Measurements from ENCODE around the gene NOL7. TPM values are rescaled to one million over a fixed set of nuclear protein-coding genes. Genes with fewer than 3 reads are reported as not detected.

The NOL7 gene
- total and polyA plus RNA-seq, 2 of the 4 experiments (the other 2 are of a cell fraction), result 21.3 to 34.5 TPM

- H2AK9ac ChIP-seq (replicated peaks; ENCODE audit: low read depth, low read length, poor library complexity), result peak within 1 kb of the TSS; percentile 92
- intact Hi-C loops (cut with micrococcal nuclease), result loop anchor here (1.0 to 2.0 kb wide), 3 partner anchors 40 to 238 kb away; partner anchors contain the start of genes GFOD1 and NOL7
- no peaks in the 10 kb centered on the region for H4K20me1 ChIP-seq (ENCODE audit: insufficient read depth, low read length)
- H3K4ac ChIP-seq (ENCODE audit: low read depth, low read length), result peak within 1 kb of the TSS; percentile 71
- peak within 1 kb of the TSS; percentile 58; the same call in 1 of the 2 replicates for H3K56ac ChIP-seq (ENCODE audit: extremely low read depth, insufficient read depth, low read length)
- H2BK15ac ChIP-seq (ENCODE audit: low read depth, low read length), result no peak within 1 kb of the TSS; the same call in 2 of the 3 replicates
- peak within 1 kb of the TSS; percentile 92 for H3K9ac ChIP-seq (ENCODE audit: low read depth, low read length)
- peak within 1 kb of the TSS; percentile 42 for H2AK5ac ChIP-seq (ENCODE audit: low read depth, low read length)
- ChIA-PET POLR2A (ENCODE audit: unreplicated experiment) (interaction anchor here (0.6 to 1.5 kb wide), 2 partner anchors 11 to 246 kb away, joined by 3 to 5 read pairs; partner anchors contain the start of gene TBC1D7), CTCF (interaction anchor here (0.6 to 1.5 kb wide), 18 partner anchors 9 to 1285 kb away, joined by 3 to 6 read pairs (median 4); partner anchors contain the start of gene NOL7)
- peak within 1 kb of the TSS; percentile 68 for H3K23ac ChIP-seq (ENCODE audit: low read depth, low read length)
- H3K36me3 ChIP-seq (ENCODE audit: control insufficient read depth, insufficient read depth, low read length), result no peaks in the 10 kb centered on the region
- TF ChIP-seq FOS (IDR thresholded peaks at IDR 0.05; ENCODE audit: low read depth, low read length), result no peak
- TF ChIP-seq POLR2A (IDR thresholded peaks at IDR 0.05; ENCODE audit: low read depth, low read length), result peak; percentile 46; the same call in 1 of the 2 replicates
- TF ChIP-seq MAFK (IDR thresholded peaks at IDR 0.05; ENCODE audit: low read depth, low read length), result no peak
- TF ChIP-seq ELK1 (IDR thresholded peaks at IDR 0.05; ENCODE audit: borderline replicate concordance, low read depth, low read length), result no peak
- 0 out of 2 replicates have a peak, but pooled peaks have one; percentile 37 for TF ChIP-seq RAD21 (IDR thresholded peaks at IDR 0.05; ENCODE audit: low read length)
- TF ChIP-seq MXI1 (IDR thresholded peaks at IDR 0.05; ENCODE audit: borderline replicate concordance, low read depth, low read length), result peak; percentile 81; the same call in 1 of the 2 replicates
- no peak for TF ChIP-seq SMC3 (IDR thresholded peaks at IDR 0.05; ENCODE audit: low read depth, low read length)
- no peak for TF ChIP-seq RFX5 (IDR thresholded peaks at IDR 0.05; ENCODE audit: low read depth, low read length)
- peak within 1 kb of the TSS; percentile 57 for H4K91ac ChIP-seq (ENCODE audit: insufficient read depth, low read depth, low read length)
- H3K27me3 ChIP-seq (ENCODE audit: control insufficient read depth, insufficient read depth, low read length), result 0 out of 2 replicates have a peak, but pooled peaks cover 1% of the 10 kb centered on the region
- H3K79me1 ChIP-seq (ENCODE audit: low read depth in 1 of 2, low read length in 2 of 2), result peaks cover 7 to 13% of the 10 kb centered on the region in 2 experiments
- in situ Hi-C loops (cut with MboI; ENCODE audit: low sequenced_read_pairs), result no loop called here
- peak within 1 kb of the TSS; percentile 69 for H3K27ac ChIP-seq (ENCODE audit: insufficient read depth, low read length)
- dilution Hi-C loops (cut with HindIII; ENCODE audit: low sequenced_read_pairs, unreplicated experiment), result no loop called here
- peak within 1 kb of the TSS; percentile 95 for H2AFZ ChIP-seq (replicated peaks; ENCODE audit: low read length, poor library complexity)
- peak within 1 kb of the TSS; percentile 64 for H2BK5ac ChIP-seq (ENCODE audit: low read depth, low read length, poor library complexity, severe bottlenecking)
- no peak within 1 kb of the TSS for H2BK20ac ChIP-seq (ENCODE audit: low read depth, low read length)
- no peaks in the 10 kb centered on the region; the same call in 1 of the 2 replicates for H3K4me1 ChIP-seq (ENCODE audit: control insufficient read depth, insufficient read depth, low read length)
- no peaks in the 10 kb centered on the region; the same call in 1 of the 2 replicates for H3K9me1 ChIP-seq (ENCODE audit: insufficient read depth, low read length)
- peak within 1 kb of the TSS; percentile 89 for H4K5ac ChIP-seq (ENCODE audit: low read depth, low read length)
- ATAC-seq (ENCODE audit: low read depth) (peak; percentile 69), DNase-seq (peak; percentile 77)
- H2BK120ac ChIP-seq (ENCODE audit: low read depth, low read length), result peak within 1 kb of the TSS; percentile 45
- BruUV-seq (replicated peaks), result no TSS peak
- WGBS, 2 experiments (ENCODE audit: extremely low coverage in 2 of 2, insufficient read length in 1 of 2), result 1% methylated on average over 28 of the region's 52 CpGs; no CpG with 5 or more reads in 1 of the 2 experiments
- no peaks in the 10 kb centered on the region for H3K9me3 ChIP-seq (ENCODE audit: control insufficient read depth, insufficient read depth, low read length)
- H3K4me3 ChIP-seq (ENCODE audit: insufficient read depth, low read depth, low read length), result peak within 1 kb of the TSS; percentile 76
- peak within 1 kb of the TSS; percentile 84 for H3K14ac ChIP-seq (replicated peaks; ENCODE audit: low read depth, low read length)
- H3K4me2 ChIP-seq (ENCODE audit: low read depth, low read length), result peak within 1 kb of the TSS; percentile 98
- H4K8ac ChIP-seq (ENCODE audit: low read depth in 2 of 2, low read length in 2 of 2), result peak within 1 kb of the TSS; percentile 84 to 90
- H3K18ac ChIP-seq (ENCODE audit: low read depth, low read length), result peak within 1 kb of the TSS; percentile 66
These were observed 40.4 kb upstream of the NOL7 start, which contains the start of gene SIRT5 for GRCh38 chr6:13574571-13575376. Gene SIRT5 (plus strand): TSS chr6:13574601. CDS start chr6:13584111, 9,510 bp downstream.

Measured in IMR-90 (cell line).